Activated T-cell treated with anti-CD3 and anti-CD28 coated beads, Interleukin-2, amount 50 U/mL, for 4 hours (primary cell): ENCODE data around the gene CDR2L. TPM values are rescaled to one million over a fixed set of nuclear protein-coding genes. Genes with fewer than 3 reads are reported as not detected.
"Not testable (repeated sequence)": the region's sequence is repeated elsewhere in the genome, so short reads cannot be mapped to it uniquely, and the experiment has no call there.

Experiments
- ATAC-seq, 2 donors: fragments of 200-7000 bp; cut with Tn5 transposase; one replicate each; pipeline ENCODE4 v1.10.0; 2021
- DNase-seq: peaks from one replicate; pipeline ENCODE4 v3.0.0-alpha.2; 2020
- H3K27me3 Mint-ChIP-seq: one replicate; pipeline ENCODE4 v1.8.0; 2021; ENCODE audit warnings: low read depth, mixed read lengths
- H3K36me3 Mint-ChIP-seq: one replicate; pipeline ENCODE4 v1.8.0; 2022; ENCODE audit warnings: mixed read lengths; ENCODE audit not compliant: insufficient read depth
- H3K4me1 Mint-ChIP-seq: one replicate; pipeline ENCODE4 v1.8.0; 2021; ENCODE audit warnings: low read depth, mixed read lengths
- H3K4me3 Mint-ChIP-seq: one replicate; pipeline ENCODE4 v1.8.0; 2021; ENCODE audit warnings: mild to moderate bottlenecking, moderate library complexity, mixed read lengths
- H3K9me3 Mint-ChIP-seq: one replicate; pipeline ENCODE4 v1.8.0; 2021; ENCODE audit warnings: mixed read lengths
- total RNA-seq, 3 donors: library from RNA; stranded (reverse); gene quantifications; one replicate each; pipeline ENCODE4 v1.2.1, GENCODE V29; 2021

Gene CDR2L
- total RNA-seq, 3 donors from 2014 or later, result 0.84 to 1.3 (median 1.0) TPM

DNA sequence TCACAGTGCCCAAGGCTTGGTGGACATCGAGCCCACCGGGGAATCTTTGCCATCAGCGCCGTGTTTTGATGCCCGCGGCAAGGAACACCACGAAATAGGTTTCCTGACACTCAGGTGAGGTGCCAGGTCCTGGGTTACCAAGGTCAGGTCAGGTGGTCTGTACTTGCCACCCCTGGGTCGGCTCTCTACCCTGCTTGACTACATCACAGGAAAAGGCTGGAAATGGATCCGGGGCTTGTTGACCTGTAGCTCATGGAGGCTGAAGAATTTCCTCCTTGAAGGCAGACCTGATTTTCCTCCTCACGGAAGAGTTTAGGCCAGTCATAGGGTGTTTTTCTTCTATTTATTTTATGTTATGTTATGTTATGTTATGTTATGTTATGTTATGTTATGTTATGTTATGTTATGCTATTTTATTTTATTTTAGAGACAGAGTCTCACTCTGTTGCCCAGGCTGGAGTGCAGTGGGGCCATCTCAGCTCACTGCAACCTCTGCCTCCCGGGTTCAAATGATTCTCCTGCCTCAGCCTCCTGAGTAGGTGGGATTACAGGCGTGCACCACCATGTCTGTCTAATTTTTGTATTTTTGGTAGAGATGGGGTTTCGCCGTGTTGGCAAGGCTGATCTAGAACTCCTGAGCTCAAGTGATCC lies 4.6 kb upstream of the CDR2L start:
- H3K36me3 Mint-ChIP-seq, ATAC-seq, DNase-seq, H3K9me3 Mint-ChIP-seq, H3K27me3 Mint-ChIP-seq: not testable (repeated sequence)
- peaks cover 20% of the 10 kb centered on the region for H3K4me1 Mint-ChIP-seq
- H3K4me3 Mint-ChIP-seq, result peak overlapping the region; percentile 82

DNA sequence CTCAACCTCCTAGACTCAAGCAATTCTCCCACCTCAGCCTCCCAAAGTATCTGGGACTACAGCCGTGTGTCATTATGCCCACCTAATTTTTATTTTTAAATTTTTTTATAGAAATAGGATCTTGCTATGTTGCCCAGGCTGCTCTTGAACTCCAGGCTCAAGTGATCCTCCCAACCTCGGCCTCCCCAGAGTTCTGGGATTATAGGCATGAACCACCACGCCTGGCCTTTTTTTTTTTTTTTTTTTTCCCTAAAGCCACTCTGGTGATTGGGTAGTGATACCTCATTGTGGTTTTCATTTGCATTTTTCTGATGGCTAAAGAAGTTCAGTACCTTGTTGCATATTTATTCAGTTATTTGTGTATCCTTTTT lies 1.2 kb upstream of the CDR2L start:
- Mint-ChIP-seq H3K36me3 (no peaks in the 10 kb centered on the region), H3K9me3 (no peaks in the 10 kb centered on the region), H3K27me3 (peaks cover 4% of the 10 kb centered on the region), H3K4me1 (peaks cover 15% of the 10 kb centered on the region), H3K4me3 (no peak overlapping the region)
- no peak for DNase-seq
- no peak for ATAC-seq

DNA sequence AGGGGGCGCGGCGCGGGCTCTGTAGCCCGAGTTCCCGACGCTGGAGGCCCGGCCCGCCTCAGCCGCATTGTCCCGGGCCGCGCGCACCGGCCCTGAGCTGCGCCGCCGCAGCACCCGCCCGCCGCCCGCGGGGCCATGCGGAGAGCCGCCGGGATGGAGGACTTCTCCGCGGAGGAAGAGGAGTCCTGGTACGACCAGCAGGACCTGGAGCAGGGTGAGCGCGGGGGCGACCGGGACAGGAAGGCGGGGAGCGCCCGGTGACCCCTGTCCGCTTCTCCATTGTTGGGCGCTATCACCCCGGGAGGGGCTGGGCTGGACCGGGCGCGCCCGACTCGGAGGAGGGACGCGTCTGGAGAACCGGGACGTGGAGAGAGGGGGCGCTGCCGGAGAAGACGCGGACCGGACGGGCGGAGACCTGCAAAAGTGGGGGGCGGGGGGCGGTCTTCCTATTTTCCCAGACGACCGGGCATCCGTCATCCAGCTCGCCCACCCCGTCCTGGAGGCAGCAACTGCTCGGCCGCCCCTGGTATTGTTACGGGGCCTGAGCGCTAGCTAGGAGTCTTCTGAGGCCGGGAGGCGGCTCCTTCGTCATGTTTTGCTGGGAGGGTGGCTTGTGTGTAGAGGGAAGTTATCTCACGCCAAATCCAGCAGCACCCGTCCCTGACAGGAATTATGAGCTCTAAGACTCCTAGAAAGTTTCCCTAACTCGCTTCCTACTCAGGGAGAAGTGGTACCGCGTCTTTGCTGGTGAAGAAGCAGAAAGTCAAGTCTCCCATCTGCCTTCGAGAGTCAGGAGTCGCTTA lies 678 bp downstream of the CDR2L start:
- no peaks in the 10 kb centered on the region for H3K9me3 Mint-ChIP-seq
- DNase-seq (no peak), ATAC-seq (peak; percentile 74 to 77)
- H3K4me1 Mint-ChIP-seq, result peaks cover 8% of the 10 kb centered on the region
- no peaks in the 10 kb centered on the region for H3K36me3 Mint-ChIP-seq
- peak overlapping the region; percentile 73 for H3K4me3 Mint-ChIP-seq
- H3K27me3 Mint-ChIP-seq, result peaks cover 4% of the 10 kb centered on the region

DNA sequence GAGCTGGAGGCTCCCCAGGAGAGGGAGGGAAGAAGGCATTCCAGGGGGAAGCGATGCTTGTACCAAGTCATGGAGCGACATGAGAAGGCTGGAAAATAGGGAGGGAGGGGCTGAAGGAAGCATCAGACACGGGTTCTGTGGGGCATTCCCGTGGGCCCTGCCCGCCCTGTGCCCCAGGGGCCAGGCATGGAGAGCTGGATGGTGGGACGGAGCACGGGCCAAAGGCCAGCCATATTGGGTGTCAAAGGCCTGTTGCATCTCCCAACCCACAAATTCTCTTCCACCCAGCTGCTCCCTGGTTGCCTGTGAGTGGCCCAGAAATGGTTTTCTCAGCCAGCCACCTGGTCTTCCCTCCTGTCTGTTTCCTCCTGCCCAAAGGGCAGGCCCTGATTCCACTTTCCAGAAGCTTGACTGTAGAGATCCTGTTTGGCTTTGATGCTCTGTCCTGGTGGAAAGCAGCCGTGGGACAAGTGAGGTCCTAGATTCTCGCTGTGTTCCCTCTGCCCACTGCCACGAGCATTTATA lies 3.2 kb downstream of the CDR2L start:
- ATAC-seq, result no peak
- H3K27me3 Mint-ChIP-seq, result peaks cover 4% of the 10 kb centered on the region

DNA sequence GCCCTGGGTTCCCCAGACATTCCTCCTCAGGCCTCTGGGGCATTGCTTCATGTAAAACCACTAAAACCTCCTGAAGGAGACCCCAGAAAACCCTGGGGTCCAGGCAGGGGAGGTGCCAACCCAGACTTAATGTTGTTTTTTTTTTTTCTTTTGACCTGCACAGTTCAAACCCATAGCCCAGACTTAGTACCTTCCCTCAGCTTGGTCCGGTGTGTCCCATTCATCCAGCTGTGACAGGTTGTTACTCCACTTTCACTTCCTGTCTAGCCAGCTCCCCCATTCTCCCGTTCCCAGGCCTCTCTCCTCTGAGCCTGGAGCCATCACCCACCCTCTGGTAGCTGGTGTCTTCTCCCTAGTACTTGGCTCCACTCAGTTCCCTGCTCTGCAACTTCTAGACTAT lies 4.8 kb downstream of the CDR2L start:
- Mint-ChIP-seq H3K27me3 (peaks cover 1% of the 10 kb centered on the region), H3K36me3 (no peaks in the 10 kb centered on the region), H3K9me3 (no peaks in the 10 kb centered on the region), H3K4me3 (no peak overlapping the region), H3K4me1 (peaks cover 4% of the 10 kb centered on the region)
- DNase-seq (no peak), ATAC-seq (no peak)

More for the DNA sequence above, 3.2 kb downstream of the CDR2L start:
- Mint-ChIP-seq H3K9me3 (no peaks in the 10 kb centered on the region), H3K4me3 (no peak overlapping the region), H3K36me3 (no peaks in the 10 kb centered on the region), H3K4me1 (peaks cover 8% of the 10 kb centered on the region)
- no peak for DNase-seq

DNA sequence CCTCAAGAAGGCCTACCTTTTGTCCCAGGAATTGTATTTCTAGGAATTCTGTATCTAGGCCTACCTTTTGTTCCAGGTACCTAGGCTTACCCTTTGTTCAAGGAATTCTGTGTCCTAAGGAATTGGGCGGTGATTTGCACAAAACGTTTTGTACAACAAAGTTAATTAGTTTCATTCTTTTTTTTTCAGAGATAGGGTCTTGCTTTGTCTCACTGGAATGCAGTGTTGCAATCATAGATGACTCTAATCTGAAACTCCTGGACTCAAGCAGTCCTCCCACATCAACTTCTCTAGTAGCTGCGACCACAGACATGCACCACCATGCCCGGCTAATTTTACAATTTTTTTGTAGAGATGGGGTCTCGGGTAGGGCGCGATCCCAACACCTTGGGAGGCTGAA lies 7.0 kb downstream of the CDR2L start:
- no peaks in the 10 kb centered on the region for H3K27me3 Mint-ChIP-seq
- H3K4me1 Mint-ChIP-seq, result peaks cover 4% of the 10 kb centered on the region
- no peak for ATAC-seq
- DNase-seq, result no peak
- H3K4me3 Mint-ChIP-seq, result no peak overlapping the region
- H3K36me3 Mint-ChIP-seq, result no peaks in the 10 kb centered on the region
- no peaks in the 10 kb centered on the region for H3K9me3 Mint-ChIP-seq

DNA sequence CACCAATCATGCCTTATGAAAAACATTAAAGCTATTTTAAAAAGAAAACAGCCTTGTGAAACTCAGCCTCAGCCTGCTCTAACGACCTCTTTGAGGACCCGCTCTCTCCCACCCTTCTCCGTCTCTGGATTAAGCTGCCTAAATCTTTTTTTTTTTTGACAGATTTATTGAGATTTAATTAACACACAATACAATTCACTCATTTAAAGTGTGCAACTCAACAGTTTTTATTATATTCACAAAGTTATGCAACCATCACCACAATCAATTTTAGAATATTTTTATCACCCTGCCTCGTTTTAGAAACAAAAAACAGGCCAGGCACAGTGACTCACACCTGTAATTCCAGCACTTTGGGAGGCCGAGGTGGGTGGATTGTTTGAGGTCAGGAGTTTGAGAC lies 8.4 kb downstream of the CDR2L start:
- DNase-seq, result no peak
- no peak for ATAC-seq
- Mint-ChIP-seq H3K9me3 (no peaks in the 10 kb centered on the region), H3K4me3 (no peak overlapping the region), H3K4me1 (peaks cover 4% of the 10 kb centered on the region), H3K36me3 (no peaks in the 10 kb centered on the region), H3K27me3 (no peaks in the 10 kb centered on the region)

DNA sequence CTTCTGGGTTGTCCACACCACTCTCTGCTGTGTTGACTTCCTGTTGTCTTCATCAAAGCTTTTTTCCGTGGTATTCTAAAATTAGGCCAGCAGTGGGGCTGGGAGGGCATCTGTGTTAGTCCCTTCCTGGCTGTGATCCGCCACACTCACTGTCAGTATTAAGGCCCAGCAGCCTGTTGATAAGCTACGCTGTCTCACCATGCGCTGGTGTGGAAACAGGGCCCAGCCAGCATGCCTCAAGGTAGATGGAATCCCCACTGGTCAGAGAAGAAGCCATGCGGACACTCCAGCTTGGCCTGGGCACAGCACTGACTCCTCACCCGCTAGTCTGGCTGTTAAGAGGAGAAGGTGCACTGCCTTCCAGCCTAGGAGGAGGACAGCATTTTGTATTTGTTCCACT lies 11.4 kb downstream of the CDR2L start:
- no peaks in the 10 kb centered on the region for H3K9me3 Mint-ChIP-seq
- no peak overlapping the region for H3K4me3 Mint-ChIP-seq
- peaks cover 4% of the 10 kb centered on the region for H3K4me1 Mint-ChIP-seq
- DNase-seq, result no peak
- H3K36me3 Mint-ChIP-seq, result no peaks in the 10 kb centered on the region
- ATAC-seq, result no peak
- H3K27me3 Mint-ChIP-seq, result peaks cover 5% of the 10 kb centered on the region

DNA sequence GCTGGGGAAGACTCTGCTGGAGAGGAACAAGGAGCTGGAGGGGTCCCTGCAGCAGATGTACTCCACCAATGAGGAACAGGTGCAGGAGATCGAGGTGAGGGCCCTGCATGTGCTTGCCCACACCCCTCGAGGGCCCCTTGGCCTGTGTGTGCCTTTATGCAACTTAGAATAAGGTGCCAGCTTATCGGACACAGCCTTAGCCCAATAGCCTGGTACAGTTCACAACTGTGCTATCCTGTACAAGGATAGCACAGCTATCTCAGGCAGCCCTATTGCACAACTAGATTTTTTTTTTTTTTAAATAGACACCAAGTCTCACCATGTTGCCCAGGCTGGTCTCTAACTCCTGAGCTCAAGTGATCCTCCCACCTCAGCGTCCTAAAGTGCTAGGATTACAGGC lies 12.1 kb downstream of the CDR2L start:
- H3K9me3 Mint-ChIP-seq, result no peaks in the 10 kb centered on the region
- ATAC-seq (no peak), DNase-seq (no peak)
- no peaks in the 10 kb centered on the region for H3K36me3 Mint-ChIP-seq
- H3K4me1 Mint-ChIP-seq, result peaks cover 4% of the 10 kb centered on the region
- H3K27me3 Mint-ChIP-seq, result peaks cover 6% of the 10 kb centered on the region
- H3K4me3 Mint-ChIP-seq, result no peak overlapping the region

DNA sequence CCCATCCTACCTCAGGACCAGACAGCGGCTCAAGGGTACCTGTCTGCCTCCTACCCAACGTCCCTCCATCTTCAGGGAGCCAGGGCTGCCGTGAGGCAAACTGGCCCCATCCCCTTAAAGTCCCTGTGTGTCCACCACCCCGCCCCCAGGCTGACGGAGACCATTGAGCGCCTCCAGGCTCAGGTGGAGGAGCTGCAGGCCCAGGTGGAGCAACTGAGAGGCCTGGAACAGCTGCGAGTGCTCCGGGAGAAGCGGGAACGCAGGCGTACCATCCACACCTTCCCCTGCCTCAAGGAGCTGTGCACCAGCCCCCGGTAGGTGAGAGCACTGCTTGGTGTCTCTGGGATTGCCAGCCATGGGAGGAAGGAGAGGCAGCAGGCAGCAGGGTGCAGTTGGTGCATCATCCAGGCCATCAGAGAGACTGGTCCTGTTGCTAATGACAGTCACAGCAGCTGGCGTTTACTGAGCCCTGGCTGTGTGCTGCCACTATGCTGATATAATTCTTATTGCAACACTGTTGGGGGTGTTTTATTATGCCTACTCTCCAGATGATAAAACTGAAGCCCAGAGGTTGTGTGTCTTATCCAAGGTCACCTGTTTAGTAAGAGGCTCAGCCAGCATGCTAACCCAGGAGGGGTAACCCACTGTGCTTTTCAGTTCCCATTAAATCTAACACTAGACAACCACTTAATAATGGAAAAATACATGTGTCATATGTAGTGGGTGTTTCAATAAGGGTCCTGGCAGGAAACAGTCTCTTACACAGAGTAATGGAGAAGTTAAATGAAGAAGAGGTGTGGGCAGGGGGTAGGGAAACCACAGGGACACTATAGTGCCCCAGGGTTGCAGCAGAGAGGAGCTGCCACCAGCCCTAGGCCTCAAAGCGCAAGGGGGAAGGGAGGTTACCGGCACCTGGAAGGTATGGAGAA lies 14.7 kb downstream of the CDR2L start:
- DNase-seq (no peak), ATAC-seq (no peak)
- Mint-ChIP-seq H3K4me3 (no peak overlapping the region), H3K9me3 (no peaks in the 10 kb centered on the region), H3K36me3 (no peaks in the 10 kb centered on the region), H3K4me1 (peaks cover 4% of the 10 kb centered on the region), H3K27me3 (peaks cover 6% of the 10 kb centered on the region)

DNA sequence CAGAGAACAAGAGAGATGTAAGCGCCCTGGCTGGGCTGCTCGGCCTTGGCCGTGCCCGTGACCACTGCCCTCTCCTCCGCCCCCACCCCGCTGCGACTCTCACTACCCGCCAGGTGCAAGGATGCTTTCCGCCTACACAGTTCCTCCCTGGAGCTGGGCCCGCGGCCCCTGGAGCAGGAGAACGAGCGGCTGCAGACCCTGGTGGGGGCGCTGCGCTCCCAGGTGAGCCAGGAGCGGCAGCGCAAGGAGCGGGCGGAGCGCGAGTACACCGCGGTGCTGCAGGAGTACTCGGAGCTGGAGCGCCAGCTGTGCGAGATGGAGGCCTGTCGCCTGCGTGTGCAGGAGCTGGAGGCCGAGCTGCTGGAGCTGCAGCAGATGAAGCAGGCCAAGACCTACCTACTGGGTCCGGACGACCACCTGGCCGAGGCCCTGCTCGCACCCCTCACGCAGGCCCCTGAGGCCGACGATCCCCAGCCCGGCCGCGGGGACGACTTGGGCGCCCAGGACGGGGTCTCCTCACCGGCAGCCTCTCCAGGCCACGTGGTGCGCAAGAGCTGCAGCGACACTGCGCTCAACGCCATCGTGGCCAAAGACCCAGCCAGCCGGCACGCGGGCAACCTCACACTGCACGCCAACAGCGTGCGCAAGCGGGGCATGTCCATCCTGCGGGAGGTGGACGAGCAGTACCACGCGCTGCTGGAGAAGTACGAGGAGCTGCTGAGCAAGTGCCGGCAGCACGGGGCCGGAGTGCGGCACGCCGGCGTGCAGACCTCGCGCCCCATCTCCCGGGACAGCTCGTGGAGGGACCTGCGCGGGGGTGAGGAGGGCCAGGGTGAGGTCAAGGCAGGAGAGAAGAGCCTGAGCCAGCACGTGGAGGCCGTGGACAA lies 15.9 kb downstream of the CDR2L start:
- Mint-ChIP-seq H3K9me3 (no peaks in the 10 kb centered on the region), H3K36me3 (no peaks in the 10 kb centered on the region), H3K27me3 (peaks cover 6% of the 10 kb centered on the region), H3K4me3 (no peak overlapping the region), H3K4me1 (peaks cover 4% of the 10 kb centered on the region)
- ATAC-seq, result no peak
- DNase-seq, result no peak

DNA sequence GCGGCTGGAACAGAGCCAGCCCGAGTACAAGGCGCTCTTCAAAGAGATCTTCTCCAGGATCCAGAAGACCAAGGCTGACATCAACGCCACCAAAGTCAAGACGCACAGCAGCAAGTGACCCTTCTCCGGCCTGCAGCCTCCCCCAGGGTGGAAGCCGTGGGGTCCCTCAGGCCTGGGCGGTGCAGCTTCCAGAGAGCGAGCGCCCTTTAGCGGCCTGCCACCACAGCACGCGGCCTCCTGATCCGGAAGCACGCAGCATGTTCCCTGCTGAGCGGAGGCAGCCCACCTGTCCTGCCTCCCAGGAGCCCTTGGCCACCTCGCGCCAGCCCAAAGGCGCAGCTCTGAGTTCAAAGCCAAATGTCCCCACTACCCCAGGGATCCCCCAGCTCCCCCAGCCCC lies 16.5 kb downstream of the CDR2L start:
- no peak for ATAC-seq
- Mint-ChIP-seq H3K4me3 (no peak overlapping the region), H3K27me3 (peaks cover 6% of the 10 kb centered on the region), H3K9me3 (no peaks in the 10 kb centered on the region), H3K4me1 (no peaks in the 10 kb centered on the region), H3K36me3 (no peaks in the 10 kb centered on the region)
- no peak for DNase-seq

DNA sequence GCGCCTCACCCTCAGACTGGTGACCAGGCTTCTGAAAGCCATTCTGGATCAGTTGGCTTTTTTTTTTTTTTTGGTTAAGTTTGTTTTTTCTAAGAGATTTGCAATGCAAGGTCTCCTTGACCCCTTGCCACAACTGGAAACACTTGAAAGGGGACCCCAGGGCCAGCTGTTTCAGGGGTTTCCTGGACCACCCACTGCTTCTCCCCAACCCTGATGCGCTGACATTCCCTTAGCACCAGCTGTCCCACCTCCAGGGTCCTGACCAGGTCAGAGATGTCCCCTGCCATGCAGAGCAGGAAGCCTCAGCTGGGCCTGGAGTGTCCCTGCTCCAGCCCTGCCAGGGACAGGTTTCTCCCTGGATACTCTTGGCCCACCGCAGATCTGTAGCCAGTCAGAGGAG lies 16.9 kb downstream of the CDR2L start:
- ATAC-seq (no peak), DNase-seq (no peak)
- Mint-ChIP-seq H3K4me3 (no peak overlapping the region), H3K4me1 (no peaks in the 10 kb centered on the region), H3K9me3 (no peaks in the 10 kb centered on the region), H3K27me3 (peaks cover 6% of the 10 kb centered on the region), H3K36me3 (no peaks in the 10 kb centered on the region)
